KG1 (cell line): ENCODE results near the gene OR2Y1.
A peak's percentile ranks its signal among the peaks of the same experiment; 100 is the strongest.
"Not testable (repeated sequence)": the region's sequence is repeated elsewhere in the genome, so short reads cannot be mapped to it uniquely, and the experiment has no call there.

ENCODE experiments used
- DNase-seq: peaks from one replicate; lab custom pipeline; 2025; lab: John Stamatoyannopoulos, UW

The OR2Y1 gene

DNA sequence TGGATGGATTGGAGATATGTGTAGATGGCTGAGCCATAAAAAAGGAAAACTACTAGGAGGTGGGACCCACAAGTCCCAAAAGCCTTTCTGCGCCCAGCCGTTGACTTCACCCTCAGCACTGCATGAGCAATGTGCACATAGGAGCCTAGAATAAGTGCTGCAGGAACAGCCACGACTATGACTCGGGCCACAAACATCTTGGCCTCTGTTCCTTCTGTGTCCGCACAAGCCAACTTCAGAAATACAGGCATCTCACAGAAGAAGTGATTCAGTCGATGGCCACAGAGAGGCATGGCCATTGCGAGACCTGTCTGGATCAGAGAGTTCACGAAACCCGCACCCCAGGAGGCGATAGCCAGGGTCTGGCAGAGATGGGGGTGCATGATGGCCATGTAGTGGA is 587 bp downstream of the OR2Y1 start:
- no peak for DNase-seq

DNA sequence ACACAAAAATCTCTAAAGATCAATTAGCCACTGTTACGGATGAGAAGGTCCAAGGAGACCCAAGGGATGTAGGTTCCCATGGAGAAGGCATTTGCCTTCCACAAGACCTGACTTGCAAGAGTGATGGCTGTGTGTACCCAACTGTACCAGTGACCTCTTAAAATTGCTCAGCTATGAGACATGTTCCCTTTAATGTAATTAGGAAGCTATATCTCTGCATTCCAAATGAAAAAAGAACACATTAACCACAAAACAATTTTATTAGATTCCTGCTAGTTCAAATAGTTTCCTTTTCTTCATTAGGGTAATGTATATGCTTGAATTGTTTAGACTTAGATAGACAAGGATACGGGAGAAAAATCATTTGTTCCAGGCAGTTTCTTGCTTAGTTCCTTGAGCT is 3.3 kb downstream of the OR2Y1 start:
- DNase-seq: no peak

DNA sequence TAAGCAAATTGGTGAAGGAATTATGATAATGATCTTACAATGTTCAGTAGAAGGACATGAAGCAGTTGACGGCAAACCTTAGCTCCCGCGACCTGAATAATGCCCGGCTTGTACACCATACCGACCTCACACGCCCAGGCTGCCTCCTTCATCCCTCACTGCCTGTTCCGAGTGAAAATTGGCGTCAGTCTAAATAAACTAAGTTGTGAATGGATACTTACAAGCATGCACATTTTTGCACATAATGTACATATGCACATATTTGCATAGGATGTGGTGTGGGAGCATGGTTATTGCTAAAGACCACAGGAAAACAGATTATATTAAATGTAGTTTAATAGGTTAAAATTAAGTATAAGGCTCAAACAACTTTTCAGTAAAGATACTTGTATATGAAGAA is 14.9 kb downstream of the OR2Y1 start:
- no peak for DNase-seq

DNA sequence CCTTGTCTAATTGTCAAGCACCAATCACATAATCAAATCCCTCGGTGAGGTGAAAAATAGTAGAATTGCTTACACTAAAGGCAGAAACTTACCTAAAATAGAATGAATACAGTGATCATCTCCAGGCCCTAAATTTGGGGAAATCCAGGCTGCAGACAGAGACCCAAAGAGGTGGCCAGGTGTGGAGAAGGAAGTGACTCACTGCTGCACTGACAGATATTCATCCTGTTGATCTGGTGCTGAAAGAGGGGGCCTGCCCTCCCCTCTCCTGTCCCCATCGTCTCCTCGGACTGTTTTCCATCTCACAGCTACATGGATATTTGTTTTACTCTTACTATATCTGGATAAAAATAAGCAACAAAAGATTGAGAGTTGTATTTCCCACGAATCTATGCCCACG is 15.9 kb downstream of the OR2Y1 start:
- no peak for DNase-seq

DNA sequence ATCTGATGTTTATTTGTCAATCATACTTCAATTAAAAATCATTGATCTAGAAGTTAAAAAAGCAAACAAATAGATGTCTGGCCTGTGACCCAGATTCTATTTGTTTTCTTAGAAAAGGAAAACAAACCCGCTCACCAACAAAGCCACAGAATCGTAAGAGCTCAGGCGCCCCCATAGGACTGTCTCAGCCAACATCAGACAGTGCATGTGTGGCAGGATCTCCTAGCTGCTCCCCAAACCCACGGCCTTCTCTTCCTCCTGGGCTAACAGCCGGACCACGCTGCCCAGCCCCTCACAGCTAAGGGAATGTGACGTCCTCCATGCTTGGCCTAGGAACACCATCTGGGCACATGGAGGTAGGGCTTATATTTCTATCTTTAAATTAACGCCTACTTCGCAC is 19.4 kb downstream of the OR2Y1 start:
- no peak for DNase-seq

DNA sequence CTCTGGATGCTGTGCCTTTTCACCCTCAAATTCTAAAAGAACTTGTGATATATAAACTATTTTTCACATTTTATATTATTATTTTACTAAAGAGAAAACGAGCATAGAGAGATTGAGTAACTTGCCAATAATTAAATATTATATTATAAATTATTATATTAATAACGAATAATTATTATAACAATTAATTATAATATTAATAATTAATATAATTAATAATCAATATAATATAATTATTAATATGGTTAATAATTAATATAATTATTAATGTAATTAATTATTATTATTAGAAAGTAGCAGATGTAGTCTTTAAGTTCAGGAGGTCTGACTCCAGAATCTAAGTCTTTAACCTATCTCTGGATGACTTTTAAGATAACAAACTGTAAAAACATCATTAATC is 20.1 kb downstream of the OR2Y1 start:
- DNase-seq: no peak

DNA sequence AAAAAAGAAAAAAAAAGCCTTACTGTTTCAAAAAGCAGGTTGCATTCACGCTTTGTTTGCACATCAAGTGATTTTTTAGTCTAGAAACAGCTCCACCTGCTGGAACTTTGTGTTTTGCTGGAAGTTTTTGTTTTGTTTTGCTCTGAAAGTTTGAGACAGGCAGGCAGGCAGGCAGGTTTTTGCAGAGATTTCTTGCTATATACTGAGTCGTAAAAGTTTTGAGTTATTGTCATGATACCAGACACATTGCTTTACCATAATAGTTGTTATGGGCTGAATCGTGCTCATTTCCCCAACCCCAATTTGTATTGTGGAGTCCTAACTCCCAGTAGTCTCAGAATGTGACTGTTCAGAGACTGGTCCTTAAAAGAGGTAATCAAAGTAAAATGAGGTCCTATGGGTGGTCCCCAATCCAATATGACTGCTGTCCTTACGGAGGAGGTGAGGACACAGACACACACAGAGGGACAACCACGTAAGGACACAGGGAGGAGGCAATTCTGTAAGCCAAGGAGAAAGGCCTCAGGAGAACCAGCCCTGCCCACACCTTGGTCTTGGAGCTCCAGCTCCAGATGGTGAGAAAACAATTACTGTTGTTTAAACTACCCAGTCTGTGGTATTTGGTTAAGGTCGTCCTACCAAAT is 20.9 kb downstream of the OR2Y1 start:
- peak; percentile 44 for DNase-seq

DNA sequence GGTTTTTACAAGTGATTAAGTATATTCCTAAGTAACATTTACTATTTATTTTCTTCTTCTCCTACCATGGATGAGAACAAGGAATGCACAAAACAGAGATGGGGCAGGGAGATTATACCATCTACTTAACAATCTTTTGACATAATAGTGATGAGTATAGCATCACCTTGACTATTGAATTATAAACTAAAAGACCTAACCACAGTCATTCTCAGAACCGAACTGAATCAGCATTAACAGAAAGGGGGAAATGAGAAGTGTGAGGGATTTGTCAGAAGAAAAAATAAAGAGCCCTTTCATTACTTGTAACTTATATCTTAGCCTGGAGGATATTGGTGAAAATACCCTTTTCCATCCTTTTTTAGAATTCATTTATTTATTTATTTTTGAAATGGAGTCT is 21.9 kb downstream of the OR2Y1 start:
- DNase-seq: no peak

DNA sequence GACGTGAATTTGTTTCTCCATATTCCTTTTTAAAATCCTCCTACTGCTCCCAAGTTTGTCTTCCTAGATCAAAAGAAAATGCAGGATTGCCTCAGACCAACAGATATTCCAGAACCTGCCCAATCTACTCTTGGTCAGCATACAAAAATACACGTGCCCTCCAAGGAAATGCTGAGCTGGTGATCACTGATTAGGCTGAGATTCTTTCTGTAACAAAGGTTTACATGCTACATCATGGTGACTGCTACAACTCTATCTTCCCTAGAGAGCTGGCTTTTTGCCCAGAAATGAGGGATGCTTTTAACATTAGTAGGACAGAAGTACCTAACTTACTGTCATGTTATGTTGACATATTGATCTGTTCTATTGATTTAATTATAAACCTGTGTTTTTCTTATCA is 35.5 kb downstream of the OR2Y1 start:
- no peak for DNase-seq

DNA sequence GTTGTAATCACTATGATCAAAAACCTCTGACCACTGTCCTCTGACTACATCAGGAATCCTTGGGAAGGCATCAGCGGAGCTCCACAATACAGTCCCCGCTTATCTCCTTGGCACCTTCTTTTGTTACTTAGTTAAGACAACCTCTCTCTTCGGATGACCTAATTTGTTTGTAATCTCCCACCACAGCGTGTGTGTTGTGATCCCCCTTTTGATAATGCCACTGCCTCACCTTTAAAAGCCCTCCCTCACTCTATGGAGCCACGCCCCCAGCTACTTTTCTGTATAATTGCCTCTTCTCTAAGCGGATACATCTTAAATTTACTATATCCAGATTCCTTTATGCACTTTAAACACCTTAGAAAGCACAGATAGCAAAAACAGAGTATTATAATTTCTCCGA is 35.9 kb downstream of the OR2Y1 start:
- no peak for DNase-seq

DNA sequence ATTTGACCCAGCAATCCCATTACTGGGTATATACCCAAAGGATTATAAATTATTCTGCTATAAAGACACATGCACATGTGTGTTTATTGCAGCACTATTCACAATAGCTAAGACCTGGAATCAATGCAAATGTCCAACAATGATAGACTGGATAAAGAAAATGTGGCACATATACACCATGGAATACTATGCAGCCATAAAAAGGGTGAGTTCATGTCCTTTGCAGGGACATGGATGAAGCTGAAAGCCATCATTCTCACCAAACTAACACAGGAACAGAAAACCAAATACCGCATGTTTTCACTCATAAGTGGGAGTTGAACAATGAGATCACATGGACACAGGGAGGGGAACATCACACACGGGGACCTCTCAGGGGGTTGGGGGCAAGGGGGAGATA is 36.5 kb downstream of the OR2Y1 start:
- not testable (repeated sequence) for DNase-seq

DNA sequence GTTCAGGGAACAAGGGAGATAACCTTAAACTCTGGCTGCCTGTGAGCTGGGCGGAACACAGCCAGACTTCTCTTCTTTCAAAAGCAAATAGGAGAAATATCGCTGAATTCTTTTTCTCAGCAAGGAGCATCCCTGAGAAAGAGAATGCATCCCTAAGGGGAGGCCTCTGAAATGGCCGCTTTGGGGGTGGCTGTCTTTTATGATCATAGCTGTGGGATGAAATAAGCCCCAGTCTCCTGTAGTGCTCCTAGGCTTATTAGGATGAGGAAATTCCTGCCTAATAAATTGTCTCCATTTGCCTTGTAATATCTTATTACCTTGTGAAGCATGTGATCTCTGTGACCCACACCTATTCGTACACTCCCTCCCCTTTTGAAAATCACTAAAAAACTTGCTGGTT is 39.4 kb downstream of the OR2Y1 start:
- DNase-seq: not testable (repeated sequence)

DNA sequence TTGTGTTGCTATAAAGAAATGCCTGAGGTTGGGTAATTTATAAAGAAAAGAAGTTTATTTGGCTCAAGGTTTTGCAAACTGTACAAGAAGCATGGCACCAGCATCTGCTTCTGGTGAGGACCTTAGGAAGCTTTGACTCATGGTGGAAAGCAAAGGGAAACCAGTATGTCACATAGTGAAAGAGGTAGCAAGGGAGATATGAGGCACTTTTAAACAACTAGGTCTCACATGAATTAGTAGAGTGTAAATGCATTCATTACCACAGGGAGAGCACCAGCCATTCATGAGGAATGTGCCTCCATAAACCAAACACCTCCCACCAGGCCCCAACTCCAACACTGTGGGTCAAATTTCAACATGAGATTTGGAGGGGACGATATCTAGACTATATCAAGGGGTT is 40.8 kb downstream of the OR2Y1 start:
- no peak for DNase-seq

DNA sequence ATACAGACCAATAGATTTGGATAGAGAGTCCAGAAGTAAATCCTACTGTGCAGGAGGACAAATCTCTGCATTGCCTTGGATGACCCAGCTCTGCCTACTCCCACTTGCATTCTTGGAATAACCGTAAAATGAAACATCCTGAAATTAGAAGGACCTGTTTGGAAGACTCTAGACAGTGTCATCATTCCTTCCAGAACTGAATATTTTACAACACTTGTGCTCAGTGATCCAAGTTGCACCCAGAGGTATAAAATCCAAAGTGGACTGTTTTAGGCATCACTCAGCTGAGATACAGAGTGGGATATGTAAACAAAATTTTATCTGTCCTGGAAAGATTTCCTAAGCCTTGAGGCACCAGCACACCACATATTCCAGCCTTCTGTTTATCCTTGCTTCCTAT is 43.7 kb downstream of the OR2Y1 start:
- DNase-seq: no peak

DNA sequence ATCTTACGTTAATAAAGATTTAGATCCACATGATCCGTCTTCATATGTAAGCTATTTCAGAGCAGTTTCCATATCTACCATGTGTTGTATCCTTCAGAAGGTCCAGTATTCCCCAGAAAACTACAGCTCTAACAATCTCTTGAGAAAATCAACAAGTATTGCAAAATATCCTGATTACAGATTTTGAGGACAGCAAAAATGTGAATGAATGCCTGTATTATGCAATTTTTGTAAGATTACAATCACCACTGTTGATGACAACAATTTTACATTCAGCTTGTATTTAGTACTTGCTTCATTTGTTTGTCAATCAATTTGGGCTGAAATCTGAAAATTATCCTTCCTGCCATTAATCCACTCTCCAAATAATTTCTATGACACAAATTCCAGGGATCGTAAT is 47.4 kb downstream of the OR2Y1 start:
- no peak for DNase-seq

DNA sequence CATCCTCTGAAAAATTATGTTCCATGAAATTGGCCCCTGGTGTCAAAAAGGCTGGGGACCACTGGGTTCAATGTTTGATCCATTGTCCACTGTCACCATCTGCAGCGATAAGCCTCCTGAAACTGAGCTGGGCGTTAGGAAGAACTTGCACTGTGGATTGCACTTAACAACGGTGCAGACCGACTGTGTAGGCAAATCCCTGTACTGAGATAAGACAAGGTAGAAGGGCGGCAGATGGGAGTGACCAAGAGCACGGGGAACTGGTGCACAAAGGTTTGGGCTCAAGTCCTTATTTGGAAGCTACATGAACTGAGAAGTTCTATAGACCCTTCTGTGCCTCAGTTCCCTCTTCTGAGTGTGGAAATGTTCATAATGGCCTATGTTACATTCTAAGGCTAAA is 48.8 kb downstream of the OR2Y1 start:
- DNase-seq: no peak

DNA sequence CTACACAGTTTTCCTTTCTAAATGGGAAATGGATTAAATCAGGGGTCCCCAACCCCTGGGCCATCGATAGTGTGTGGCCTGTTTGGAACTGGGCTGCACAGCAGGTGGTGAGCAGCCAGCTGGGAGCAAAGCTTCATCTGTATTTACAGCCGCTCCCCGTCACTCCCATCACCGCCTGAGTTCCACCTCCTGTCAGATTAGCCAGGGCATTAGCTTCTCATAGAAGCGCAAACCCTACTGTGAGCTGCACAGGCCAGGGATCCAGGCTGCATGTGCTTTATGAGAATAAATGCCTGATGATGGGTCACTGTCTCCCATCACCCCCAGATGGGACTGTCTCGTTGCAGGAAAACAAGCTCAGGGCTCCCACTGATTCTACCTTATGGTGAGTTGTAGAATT is 49.3 kb downstream of the OR2Y1 start:
- DNase-seq: no peak

DNA sequence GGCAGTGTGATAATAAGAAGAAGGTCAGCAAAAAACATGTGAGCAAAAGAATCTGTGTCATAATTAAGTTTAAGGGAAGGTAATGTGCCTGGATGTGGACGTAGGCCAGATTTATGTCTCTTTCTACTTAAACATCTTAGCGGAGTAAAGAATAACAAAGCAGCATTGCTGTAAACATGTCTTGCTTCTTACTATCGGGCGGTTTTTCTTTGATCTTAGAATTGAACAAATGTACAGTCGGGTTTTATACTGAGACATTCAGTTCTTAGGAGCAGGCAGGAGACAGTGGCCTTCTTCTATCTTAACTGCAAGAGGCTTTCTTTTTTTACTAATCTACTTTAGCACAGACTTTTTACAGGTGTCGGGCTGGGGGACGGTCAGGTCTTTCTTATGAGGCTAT is 50.1 kb downstream of the OR2Y1 start:
- no peak for DNase-seq
